Esophagus squamous epithelium (tissue), 5 donors: ENCODE results near the gene TNNT3. TPM values are rescaled to one million over a fixed set of nuclear protein-coding genes. Genes with fewer than 3 reads are reported as not detected.
A peak's percentile ranks its signal among the peaks of the same experiment; 100 is the strongest.

ENCODE experiments used
- DNase-seq: peaks from one replicate; lab custom pipeline; 2025; lab: John Stamatoyannopoulos, UW
- H3K27ac ChIP-seq, 4 donors: fragments of 200-600 bp; sonication (generic); one replicate each; pipeline ENCODE4 v1.5.1; 2016 to 2019; ENCODE audit warnings: mild to moderate bottlenecking in 1 of 4
- H3K27me3 ChIP-seq, 4 donors: fragments of 200-600 bp; sonication (generic); 1 replicate in 3 of 4; 2 replicates in 1 of 4; pipeline versions ENCODE4 v1.5.1 to v1.6.0; 2017 to 2021; ENCODE audit warnings: antibody characterized with exemption in 1 of 4
- H3K36me3 ChIP-seq, 3 donors: fragments of 200-600 bp; sonication (generic); one replicate each; pipeline ENCODE4 v1.5.1; 2016 to 2019
- H3K4me1 ChIP-seq, 3 donors: fragments of 200-600 bp; sonication (generic); one replicate each; pipeline ENCODE4 v1.5.1; 2017 to 2019
- H3K4me3 ChIP-seq, 4 donors: fragments of 200-600 bp; sonication (generic); 1 replicate in 3 of 4; 2 replicates in 1 of 4; pipeline ENCODE4 v1.5.1; 2016 to 2019; ENCODE audit warnings: mild to moderate bottlenecking in 2 of 4, moderate library complexity in 1 of 4
- H3K9me3 ChIP-seq, 3 donors: fragments of 200-600 bp; sonication (generic); one replicate each; pipeline ENCODE4 v1.5.1; 2016 to 2019
- CTCF ChIP-seq, 6 experiments: fragments of 450-650 bp in 4 of 6; fragments of 200-600 bp in 2 of 6; sonication (generic) in 2 of 6; IDR thresholded peaks; one replicate each; pipeline ENCODE4 v1.5.1; 2016 to 2019; ENCODE audit warnings: antibody characterized with exemption in 6 of 6, mild to moderate bottlenecking in 4 of 6, moderate library complexity in 4 of 6
- POLR2A ChIP-seq, 4 donors: fragments of 450-650 bp; IDR thresholded peaks; one replicate each; pipeline ENCODE4 v1.6.1; 2017; ENCODE audit warnings: antibody characterized with exemption in 4 of 4, mild to moderate bottlenecking in 4 of 4, moderate library complexity in 3 of 4
- WGBS, 2 donors: methylation state at CpG; one replicate each; pipeline ENCODE4 v1.1.5; 2018; 5-methylcytosine and 5-hydroxymethylcytosine counted together
- intact Hi-C: fragments of 100-400 bp; cut with DNase I; formaldehyde crosslinking; loops from one replicate; pipeline ENCODE4 v1.15.0; 2022
- total RNA-seq, 4 donors: library from RNA; depleted of rRNA; stranded (reverse); fragments of >200 nt; gene quantifications; one replicate each; pipeline ENCODE4 v1.1.0, GENCODE V29; 2016
- donor health status: DM: yes; HTN: yes; CAD: no.

TNNT3 gene
- total RNA-seq, 4 donors from 2014 or later, result 0.76 to 3.1 (median 1.6) TPM; not detected in 1

- Histone ChIP-seq H3K27me3 (no peaks in the 10 kb centered on the region), H3K9me3 (no peaks in the 10 kb centered on the region), H3K4me1 (peaks cover 4 to 61% (median 15%) of the 10 kb centered on the region in 3 donors), H3K27ac (no peak overlapping the region), H3K36me3 (no peaks in the 10 kb centered on the region), H3K4me3 (no peak overlapping the region)
- intact Hi-C loops, result loop anchor here (10.0 kb wide), 2 partner anchors 84 to 234 kb away; partner anchors contain the start of gene KRTAP5-6
- 81 to 89% methylated on average over 18 to 20 of the region's 35 CpGs for WGBS, 2 donors
- no peak for TF ChIP-seq POLR2A (IDR thresholded peaks at IDR 0.05)
- no peak for TF ChIP-seq CTCF (IDR thresholded peaks at IDR 0.05)
- DNase-seq, result no peak
These were observed 9.5 kb downstream of the TNNT3 start for GRCh38 chr11:1928891-1929541.

- Histone ChIP-seq H3K27me3 (no peaks in the 10 kb centered on the region), H3K4me1 (peaks cover 0 to 53% (median 7%) of the 10 kb centered on the region in 3 donors), H3K9me3 (no peaks in the 10 kb centered on the region), H3K27ac (no peak overlapping the region), H3K4me3 (no peak overlapping the region), H3K36me3 (no peaks in the 10 kb centered on the region)
- TF ChIP-seq POLR2A (IDR thresholded peaks at IDR 0.05), result no peak
- no peak for TF ChIP-seq CTCF (IDR thresholded peaks at IDR 0.05)
- no peak for DNase-seq
- intact Hi-C loops, result loop anchor here (10.0 kb wide), 2 partner anchors 85 to 235 kb away; partner anchors contain the start of gene KRTAP5-6
- 83 to 86% methylated on average over 20 to 23 of the region's 25 CpGs for WGBS, 2 donors
These were observed 10.3 kb downstream of the TNNT3 start for GRCh38 chr11:1929621-1930461.

GRCh38 chr11:1930462-1930830 is 10.9 kb downstream of the TNNT3 start:
- DNase-seq, result no peak
- H3K4me1 ChIP-seq, result peaks cover 0 to 47% (median 5%) of the 10 kb centered on the region in 3 donors
- intact Hi-C loops, result no loop called here
- WGBS, 2 donors, result 78 to 79% methylated on average over 9 of the region's 9 CpGs
- H3K9me3 ChIP-seq, result no peaks in the 10 kb centered on the region
- TF ChIP-seq CTCF (IDR thresholded peaks at IDR 0.05) (no peak), POLR2A (IDR thresholded peaks at IDR 0.05) (no peak)
- no peaks in the 10 kb centered on the region for H3K27me3 ChIP-seq
- no peak overlapping the region for H3K4me3 ChIP-seq
- H3K27ac ChIP-seq, result no peak overlapping the region
- H3K36me3 ChIP-seq, result no peaks in the 10 kb centered on the region

- no peak for DNase-seq
- TF ChIP-seq CTCF (IDR thresholded peaks at IDR 0.05), result no peak
- no peak for TF ChIP-seq POLR2A (IDR thresholded peaks at IDR 0.05)
- Histone ChIP-seq H3K4me1 (peaks cover 0 to 36% (median 5%) of the 10 kb centered on the region in 3 donors), H3K27me3 (peaks cover 0 to 1% (median 0%) of the 10 kb centered on the region in 4 donors), H3K27ac (peak overlapping the region in 2 of 4 donors; percentile 25 to 50), H3K9me3 (no peaks in the 10 kb centered on the region), H3K36me3 (no peaks in the 10 kb centered on the region), H3K4me3 (no peak overlapping the region)
- 28 to 33% methylated on average over 17 to 18 of the region's 18 CpGs for WGBS, 2 donors
- intact Hi-C loops, result no loop called here
These were observed 12.0 kb downstream of the TNNT3 start for GRCh38 chr11:1931341-1932104.
